ENCODE results near the gene STAG1. TPM values are rescaled to one million over a fixed set of nuclear protein-coding genes. Genes with fewer than 3 reads are reported as not detected.

The STAG1 gene
- polyA plus RNA-seq, 3 donors: 7.2 to 10.0 (median 7.5) TPM

GRCh38 chr3:136690599-136690998 lies 61.6 kb downstream of the STAG1 start:
- intact Hi-C loops (cut with micrococcal nuclease): no loop called here

GRCh38 chr3:136685882-136686281 lies 66.3 kb downstream of the STAG1 start:
- Mint-ChIP-seq H3K27me3 (ENCODE audit: low read depth in 3 of 3) (peaks cover 0 to 2% (median 0%) of the 10 kb centered on the region in 3 donors), H3K36me3 (peaks cover 3 to 8% of the 10 kb centered on the region in 2 donors), H3K4me3 (no peak overlapping the region), H3K4me1 (peaks cover 17% of the 10 kb centered on the region), H3K27ac (peak overlapping the region in 1 of 7 donors; percentile 19), H3K9me3 (peaks cover 0 to 3% (median 0%) of the 10 kb centered on the region in 7 donors)
- Histone ChIP-seq H3K79me2 (ENCODE audit: insufficient read depth, low read length) (peaks cover 97% of the 10 kb centered on the region), H3K27ac (ENCODE audit: low read depth in 1 of 2, low read length in 2 of 2) (no peak overlapping the region), H3K9me3 (replicated peaks in 1 of 2; ENCODE audit: control insufficient read depth in 1 of 2, insufficient read depth in 1 of 2, low read length in 2 of 2) (no peaks in the 10 kb centered on the region), H2AFZ (ENCODE audit: insufficient read depth, low read depth, low read length, poor library complexity, severe bottlenecking) (no peak overlapping the region), H3K9ac (ENCODE audit: insufficient read depth, low read length, poor library complexity, severe bottlenecking) (no peak overlapping the region), H3K4me3 (replicated peaks in 1 of 3; ENCODE audit: low read depth in 2 of 3, low read length in 3 of 3) (no peak overlapping the region), H3K4me1 (ENCODE audit: control insufficient read depth in 1 of 2, insufficient read depth in 2 of 2, low read length in 2 of 2) (peaks cover 8 to 13% of the 10 kb centered on the region in 2 donors), H3K27me3 (ENCODE audit: control insufficient read depth in 2 of 2, insufficient read depth in 2 of 2, low read length in 2 of 2) (no peaks in the 10 kb centered on the region), H3K4me2 (replicated peaks; ENCODE audit: extremely low read depth, low read length, poor library complexity, severe bottlenecking) (no peak overlapping the region), H4K20me1 (ENCODE audit: insufficient read depth, low read length) (no peaks in the 10 kb centered on the region), H3K36me3 (replicated peaks in 1 of 2; ENCODE audit: control insufficient read depth in 1 of 2, insufficient read depth in 2 of 2, low read length in 2 of 2) (no peaks in the 10 kb centered on the region)
- no peak for TF ChIP-seq CTCF (IDR thresholded peaks at IDR 0.05)
- WGBS (ENCODE audit: insufficient coverage): 100% methylated on average over 1 of the region's 1 CpG
- intact Hi-C loops (cut with micrococcal nuclease): no loop called here
- no peak for DNase-seq

More at GRCh38 chr3:136690599-136690998, 61.6 kb downstream of the STAG1 start:
- peaks cover 33 to 41% of the 10 kb centered on the region in 2 donors for H3K4me1 ChIP-seq (ENCODE audit: control insufficient read depth in 1 of 2, insufficient read depth in 2 of 2, low read length in 2 of 2)
- Mint-ChIP-seq H3K4me1 (peaks cover 39% of the 10 kb centered on the region), H3K27ac (peak overlapping the region; percentile 80 to 94 (median 93)), H3K4me3 (no peak overlapping the region), H3K36me3 (peaks cover 8 to 20% of the 10 kb centered on the region in 2 donors), H3K27me3 (ENCODE audit: low read depth in 3 of 3) (peaks cover 0 to 5% (median 0%) of the 10 kb centered on the region in 3 donors), H3K9me3 (peaks cover 4 to 12% (median 5%) of the 10 kb centered on the region in 7 donors)
- TF ChIP-seq CTCF (IDR thresholded peaks at IDR 0.05): no peak
- DNase-seq: peak; percentile 45 to 59 (median 49)
- no peaks in the 10 kb centered on the region for H3K36me3 ChIP-seq (replicated peaks in 1 of 2; ENCODE audit: control insufficient read depth in 1 of 2, insufficient read depth in 2 of 2, low read length in 2 of 2)
- H3K27ac ChIP-seq (ENCODE audit: low read depth in 1 of 2, low read length in 2 of 2): peak overlapping the region; percentile 66 to 87
- peaks cover 86% of the 10 kb centered on the region for H3K79me2 ChIP-seq (ENCODE audit: insufficient read depth, low read length)
- 95% methylated on average over 3 of the region's 3 CpGs for WGBS (ENCODE audit: insufficient coverage)
- peaks cover 0 to under 1% of the 10 kb centered on the region in 2 donors for H3K9me3 ChIP-seq (replicated peaks in 1 of 2; ENCODE audit: control insufficient read depth in 1 of 2, insufficient read depth in 1 of 2, low read length in 2 of 2)
- H4K20me1 ChIP-seq (ENCODE audit: insufficient read depth, low read length): no peaks in the 10 kb centered on the region
- H3K4me2 ChIP-seq (replicated peaks; ENCODE audit: extremely low read depth, low read length, poor library complexity, severe bottlenecking): no peak overlapping the region
- no peak overlapping the region for H3K4me3 ChIP-seq (replicated peaks in 1 of 3; ENCODE audit: low read depth in 2 of 3, low read length in 3 of 3)
- H3K27me3 ChIP-seq (ENCODE audit: control insufficient read depth in 2 of 2, insufficient read depth in 2 of 2, low read length in 2 of 2): no peaks in the 10 kb centered on the region
- no peak overlapping the region for H3K9ac ChIP-seq (ENCODE audit: insufficient read depth, low read length, poor library complexity, severe bottlenecking)
- H2AFZ ChIP-seq (ENCODE audit: insufficient read depth, low read depth, low read length, poor library complexity, severe bottlenecking): no peak overlapping the region

Data from CD14-positive monocyte (primary cell).